GM12878 (cell line): Measurements from ENCODE around the gene MID2.

Source experiments
- BHLHE40 ChIP-seq, 2 experiments: fragments of 450-650 bp in 1 of 2; IDR thresholded peaks; 2 replicates each; pipeline ENCODE4 v1.6.1; 2011 to 2017; ENCODE audit warnings: low read depth in 2 of 2, borderline replicate concordance in 1 of 2, improper control_type of control experiment in 1 of 2, low read length in 1 of 2, mild to moderate bottlenecking in 1 of 2
- CTCF ChIP-seq, 3 experiments: IDR thresholded peaks in 2 of 3; conservative IDR thresholded peaks in 1 of 3; 2 replicates each; pipeline ENCODE4 v1.5.1; 2011; ENCODE audit warnings: low read depth in 3 of 3, low read length in 3 of 3, mild to moderate bottlenecking in 3 of 3, control low read depth in 2 of 3, moderate library complexity in 2 of 3, inconsistent platforms in 1 of 3, mixed read lengths in 1 of 3; ENCODE audit not compliant: control insufficient read depth in 2 of 3, insufficient read depth in 1 of 3; ENCODE audit errors: extremely low read depth in 1 of 3
- EZH2 ChIP-seq: IDR thresholded peaks from 2 replicates; pipeline ENCODE4 v1.6.1; 2012; ENCODE audit warnings: low read depth, mild to moderate bottlenecking, control low read depth, inconsistent platforms, low read length, borderline replicate concordance; ENCODE audit not compliant: control insufficient read depth
- SIN3A ChIP-seq: IDR thresholded peaks from 2 replicates; pipeline ENCODE4 v1.6.1; 2012; ENCODE audit warnings: low read depth, low read length, improper control_type of control experiment
- TAF1 ChIP-seq: IDR thresholded peaks from 2 replicates; pipeline ENCODE4 v1.6.1; 2011; ENCODE audit warnings: mild to moderate bottlenecking, low read depth, low read length, borderline replicate concordance
- ZBTB33 ChIP-seq: fragments of 450-650 bp; IDR thresholded peaks from 2 replicates; pipeline ENCODE4 v1.6.1; 2017; ENCODE audit warnings: mild to moderate bottlenecking

GRCh38 chrX:107780525-107780924, 45.1 kb upstream of the MID2 start:
- no peak for TF ChIP-seq EZH2
- no peak for TF ChIP-seq SIN3A
- no peak for TF ChIP-seq TAF1
- no peak for TF ChIP-seq BHLHE40 (IDR thresholded peaks at IDR 0.05; ENCODE audit: borderline replicate concordance in 1 of 2, low read depth in 2 of 2, low read length in 1 of 2)
- no peak for TF ChIP-seq ZBTB33
- no peak for TF ChIP-seq CTCF (IDR thresholded peaks at IDR 0.05 in 2 of 3, conservative IDR thresholded peaks at IDR 0.05 in 1 of 3; ENCODE audit: control insufficient read depth in 2 of 3, extremely low read depth in 1 of 3, insufficient read depth in 1 of 3, low read depth in 3 of 3, low read length in 3 of 3)
